Fibroblast of the aortic adventitia (primary cell): ENCODE results near the gene TLE5. TPM values are rescaled to one million over a fixed set of nuclear protein-coding genes. Genes with fewer than 3 reads are reported as not detected.

Experiments
- DNase-seq: peaks from one replicate; pipeline ENCODE4 v3.0.0-alpha.2; 2010; ENCODE audit warnings: low read depth
- H3K4me3 ChIP-seq: 2 replicates; pipeline ENCODE4 v1.5.1; 2011; ENCODE audit warnings: low read depth, mild to moderate bottlenecking, control low read depth, low read length, moderate library complexity
- CTCF ChIP-seq: IDR thresholded peaks from 2 replicates; pipeline ENCODE4 v1.5.1; 2011; ENCODE audit warnings: mild to moderate bottlenecking, low read length, control low read depth, inconsistent platforms; ENCODE audit not compliant: insufficient read depth
- total RNA-seq: library from RNA; depleted of rRNA; stranded (reverse); fragments of >200 nt; gene quantifications from 2 replicates; pipeline ENCODE4 v1.2.3, GENCODE V29; 2012; ENCODE audit warnings: low replicate concordance

TLE5 gene
- total RNA-seq, 1 donor, result 232 TPM

DNA sequence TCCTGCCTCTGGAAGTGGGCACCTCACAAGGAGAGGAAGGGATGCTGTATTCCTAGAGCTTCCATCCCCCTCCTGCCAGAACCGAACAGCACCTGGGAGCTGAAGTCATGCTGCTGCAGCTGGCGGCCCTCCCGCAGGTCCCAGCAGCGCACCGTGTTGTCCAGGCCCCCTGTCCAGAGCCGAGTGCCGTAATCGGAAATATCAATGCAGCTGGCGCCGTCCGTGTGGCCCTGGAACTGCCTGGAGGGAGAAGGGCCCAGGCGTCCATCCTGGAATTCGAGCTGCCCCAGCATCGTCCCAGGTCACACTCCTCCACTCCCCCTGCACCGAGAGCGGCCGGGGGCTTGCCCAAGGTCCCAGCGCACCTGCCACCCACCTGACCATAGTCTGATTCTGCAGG lies 57.0 kb downstream of the TLE5 start:
- DNase-seq, result no peak
- no peak overlapping the region for H3K4me3 ChIP-seq
- no peak for TF ChIP-seq CTCF

DNA sequence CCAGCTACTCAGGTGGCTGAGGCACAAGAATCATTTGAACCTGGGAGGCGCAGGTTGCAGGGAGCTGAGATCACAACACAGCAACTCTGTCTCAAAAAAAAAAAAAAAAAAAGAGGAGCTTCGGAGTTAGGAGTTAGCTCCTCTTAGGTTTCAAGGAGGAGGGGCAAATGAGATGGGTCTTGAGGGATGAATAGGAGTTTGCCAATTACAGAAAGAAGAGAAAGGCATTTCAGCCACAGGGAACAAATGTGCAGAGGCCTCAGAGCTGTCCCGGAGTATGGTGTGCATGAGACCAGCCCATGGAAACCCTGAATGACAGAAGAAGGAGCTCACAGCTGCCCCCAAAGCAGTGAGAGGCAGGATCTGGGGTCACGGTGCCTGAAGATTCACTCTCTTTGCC lies 57.8 kb downstream of the TLE5 start:
- no peak overlapping the region for H3K4me3 ChIP-seq
- DNase-seq, result no peak
- TF ChIP-seq CTCF, result no peak

DNA sequence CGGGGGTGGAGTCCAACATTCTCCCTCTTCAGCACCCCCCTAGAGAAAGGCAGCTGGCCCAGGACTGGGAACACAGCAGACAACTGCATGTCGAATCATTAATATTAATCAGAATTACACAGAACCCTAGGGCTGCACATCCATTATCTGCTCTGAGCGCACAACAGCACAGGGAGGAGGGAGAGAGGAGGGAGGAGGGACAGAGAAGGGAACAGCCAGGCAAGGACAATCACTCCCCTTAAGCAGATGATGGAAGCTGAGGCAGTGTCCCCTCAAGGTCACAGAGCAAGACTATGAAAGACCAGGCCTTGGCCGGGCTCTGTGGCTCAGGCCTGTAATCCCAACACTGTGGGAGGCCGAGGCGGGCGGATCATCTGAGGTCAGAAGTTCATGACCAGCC lies 59.2 kb downstream of the TLE5 start:
- H3K4me3 ChIP-seq, result no peak overlapping the region
- TF ChIP-seq CTCF, result no peak
- DNase-seq, result no peak

Other genes starting within 250 kb of the TLE5 start
- 3.2 and 13.5 TPM in 2 replicates for gene ZNF554, start 242.6 kb downstream of the TLE5 start, total RNA-seq
- gene ZNF555, start 221.0 kb downstream of the TLE5 start, total RNA-seq, result 5.9 and 7.0 TPM in 2 replicates
- 0.08 TPM in 1 of 2 replicates, not detected in the other for gene ZNF556, start 195.2 kb downstream of the TLE5 start, total RNA-seq
- 3.4 and 4.8 TPM in 2 replicates for gene ZNF57, start 161.6 kb downstream of the TLE5 start, total RNA-seq
- gene ZNF77, start 117.5 kb downstream of the TLE5 start, total RNA-seq, result 5.5 and 7.8 TPM in 2 replicates
- gene TLE6, start 84.9 kb downstream of the TLE5 start, total RNA-seq, result 0.18 TPM in 1 of 2 replicates, not detected in the other
- 5.2 and 12.8 TPM in 2 replicates for gene TLE2, start 33.2 kb downstream of the TLE5 start, total RNA-seq
- gene GNA11, start 31.9 kb upstream of the TLE5 start, total RNA-seq, result 35.1 and 65.4 TPM in 2 replicates
- not detected in 2 replicates for gene GNA15, start 73.5 kb upstream of the TLE5 start, total RNA-seq
- not detected in 2 replicates for gene S1PR4, start 116.3 kb upstream of the TLE5 start, total RNA-seq
- 20.4 and 38.3 TPM in 2 replicates for gene NCLN, start 123.4 kb upstream of the TLE5 start, total RNA-seq
- not detected in 2 replicates for gene CELF5, start 162.2 kb upstream of the TLE5 start, total RNA-seq